NCI-H748 (cell line): ENCODE results near the gene TNC.

Source experiments
- DNase-seq: peaks from one replicate; lab custom pipeline; 2025; ENCODE audit not compliant: unreplicated experiment; lab: John Stamatoyannopoulos, UW

Gene TNC

DNA sequence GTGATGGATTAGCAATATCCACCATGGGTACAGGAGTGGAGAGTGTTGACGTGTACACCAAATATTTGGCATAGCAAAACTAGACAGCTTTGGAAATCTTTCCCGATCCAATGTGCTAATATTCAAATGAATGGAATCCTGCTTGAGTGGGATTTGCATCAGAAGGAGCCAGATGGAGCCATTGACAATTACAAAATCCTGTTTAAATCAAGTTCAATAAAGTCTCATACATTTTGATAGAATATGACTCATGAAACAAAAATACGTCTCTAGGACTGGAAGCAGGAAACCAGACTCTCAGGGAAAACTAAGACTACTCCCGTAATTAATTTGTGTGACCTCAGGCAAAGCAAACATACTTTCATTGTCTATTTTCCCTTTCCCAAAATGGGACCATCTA, 13.0 kb downstream of the TNC start:
- peak; percentile 49 for DNase-seq

DNA sequence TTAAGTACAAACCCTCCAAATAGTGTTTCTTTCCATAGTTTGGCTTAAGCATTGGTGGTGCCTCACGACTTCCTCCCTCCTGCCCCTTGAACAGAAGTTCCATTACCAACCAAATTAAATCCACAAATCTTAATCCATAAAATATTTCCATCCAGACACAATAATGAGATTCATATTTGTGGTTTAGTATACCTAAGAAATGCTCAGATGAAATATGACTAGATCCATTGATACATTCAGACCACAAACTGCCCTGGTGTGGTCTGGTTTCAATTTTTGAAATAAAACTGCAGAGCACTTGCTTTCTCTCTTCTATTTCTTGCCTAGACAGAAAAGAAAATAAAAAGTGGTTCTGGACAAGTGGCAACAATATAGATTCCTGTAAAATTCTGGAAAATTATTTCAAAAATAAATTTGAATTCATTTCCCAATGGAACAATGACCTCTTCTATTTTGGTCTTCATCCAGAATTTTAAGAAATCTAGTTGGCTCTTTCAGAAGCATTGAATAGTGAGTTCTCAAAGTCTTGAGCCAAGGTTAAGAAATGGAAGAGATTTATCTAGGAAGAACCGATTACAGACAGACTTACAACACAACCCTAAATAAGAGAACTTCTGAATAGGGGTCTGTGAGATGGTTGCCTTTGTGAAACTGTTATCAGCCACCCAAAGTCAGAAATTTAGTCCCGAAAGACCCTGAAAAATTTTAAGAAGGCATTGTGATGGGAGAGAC, 14.0 kb downstream of the TNC start:
- no peak for DNase-seq

DNA sequence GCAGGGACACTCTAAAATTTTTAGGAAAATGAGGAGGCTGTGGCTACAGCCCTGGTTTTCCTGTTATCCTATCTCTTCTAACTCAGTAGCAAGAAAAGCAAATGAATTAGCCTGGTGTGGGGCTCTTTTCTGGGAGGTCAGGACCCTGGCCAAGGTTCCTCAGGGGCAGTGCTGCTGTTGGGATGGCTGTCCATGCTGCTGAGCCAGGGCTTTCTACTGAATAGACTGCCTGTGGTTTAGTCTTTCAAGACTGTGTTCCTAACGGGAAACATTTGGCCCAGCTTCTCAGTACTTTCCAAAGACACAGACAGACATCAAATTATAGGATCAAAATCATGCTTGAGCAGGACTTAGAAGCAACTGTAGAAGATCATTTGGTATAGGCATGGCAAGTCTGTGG, 18.1 kb downstream of the TNC start:
- DNase-seq = no peak

DNA sequence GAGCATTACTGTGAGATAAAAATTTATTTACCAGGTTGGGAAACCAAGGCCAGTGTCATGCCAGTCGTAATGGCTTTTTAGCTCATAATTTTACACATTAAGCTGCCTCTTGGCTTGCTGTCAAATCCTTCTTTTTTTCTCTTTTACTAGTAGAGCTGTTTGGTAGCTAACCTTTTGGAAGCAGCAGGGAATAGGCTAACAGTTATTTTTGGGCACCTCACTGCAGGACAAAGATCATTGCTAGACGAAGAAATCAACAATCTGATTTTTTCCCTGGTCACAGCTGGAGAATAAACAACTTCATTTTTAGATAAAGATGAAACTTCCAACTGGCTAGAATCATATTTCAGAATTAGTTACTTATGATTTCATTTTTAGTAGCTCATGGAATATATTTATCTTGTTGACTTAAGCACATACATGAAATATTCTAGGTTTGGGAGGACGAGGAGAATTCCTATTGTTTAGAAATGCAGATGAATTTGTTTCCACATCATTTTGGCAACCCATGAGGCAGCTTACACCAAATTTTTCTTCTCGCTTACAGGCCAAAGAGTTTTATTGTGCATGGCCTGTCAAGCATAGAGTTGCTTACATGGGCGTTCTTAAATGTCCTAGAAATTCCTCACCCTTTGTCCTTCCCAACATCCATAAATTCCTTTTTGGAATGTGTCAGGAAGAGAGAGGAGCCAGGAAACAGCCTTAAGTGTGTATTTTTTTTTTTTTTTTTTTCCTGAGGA, 19.6 kb downstream of the TNC start:
- no peak for DNase-seq

DNA sequence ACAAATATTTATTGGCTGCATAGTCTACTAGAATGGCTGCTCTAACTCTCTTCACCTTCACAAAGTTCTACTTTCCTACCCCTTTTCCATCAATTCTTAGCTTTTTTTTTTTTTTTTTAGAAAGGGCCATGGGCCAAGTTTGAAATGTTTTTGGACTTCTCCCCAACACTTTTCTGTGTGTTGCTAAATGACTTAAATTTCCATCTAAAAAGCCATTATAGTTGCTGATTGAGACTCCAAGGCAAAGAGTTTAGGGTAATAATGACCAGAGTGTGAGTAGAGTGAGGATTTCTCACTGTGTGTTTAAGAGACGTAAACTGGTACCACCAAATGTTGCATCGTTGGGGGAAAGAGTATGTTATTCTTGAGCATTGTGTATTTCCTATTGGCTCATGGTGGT, 24.4 kb downstream of the TNC start:
- DNase-seq = no peak

DNA sequence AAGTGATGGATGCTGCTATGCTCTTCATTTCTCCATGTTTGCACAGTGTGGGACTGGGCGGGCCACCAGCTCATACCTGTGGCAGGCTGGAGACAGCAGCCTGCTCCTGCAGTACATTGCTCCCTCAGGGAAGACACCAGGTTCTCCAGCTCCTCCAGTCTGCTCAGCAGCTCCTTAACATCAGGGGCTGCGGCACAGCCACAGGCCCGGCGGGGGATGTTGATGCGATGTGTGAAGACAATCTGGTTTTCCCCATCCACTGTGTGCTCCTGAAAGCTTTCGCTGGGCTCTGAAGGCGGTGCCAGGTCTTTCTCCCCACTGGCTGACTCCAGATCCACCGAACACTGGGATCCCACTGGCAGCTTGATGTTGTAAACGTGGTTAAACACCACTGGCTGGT, 27.5 kb downstream of the TNC start:
- no peak for DNase-seq

DNA sequence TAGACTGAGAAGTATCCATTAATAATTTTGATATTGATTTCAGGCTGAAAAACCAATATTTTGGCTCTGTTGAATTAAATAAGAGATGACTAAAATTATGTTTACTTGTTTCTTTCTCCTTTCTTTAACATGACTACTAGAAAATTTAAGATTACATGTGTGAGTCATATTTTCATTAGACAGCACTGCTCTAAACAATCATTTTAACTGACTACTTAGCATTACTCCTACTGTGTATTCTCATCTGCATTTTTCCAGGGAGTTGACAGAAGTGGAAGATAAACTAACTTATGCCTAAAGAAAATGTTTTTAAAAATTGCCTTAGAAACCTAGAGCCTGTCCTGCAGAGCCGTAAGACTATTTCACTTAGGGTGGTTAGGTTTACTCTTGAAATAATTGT, 29.1 kb downstream of the TNC start:
- no peak for DNase-seq

DNA sequence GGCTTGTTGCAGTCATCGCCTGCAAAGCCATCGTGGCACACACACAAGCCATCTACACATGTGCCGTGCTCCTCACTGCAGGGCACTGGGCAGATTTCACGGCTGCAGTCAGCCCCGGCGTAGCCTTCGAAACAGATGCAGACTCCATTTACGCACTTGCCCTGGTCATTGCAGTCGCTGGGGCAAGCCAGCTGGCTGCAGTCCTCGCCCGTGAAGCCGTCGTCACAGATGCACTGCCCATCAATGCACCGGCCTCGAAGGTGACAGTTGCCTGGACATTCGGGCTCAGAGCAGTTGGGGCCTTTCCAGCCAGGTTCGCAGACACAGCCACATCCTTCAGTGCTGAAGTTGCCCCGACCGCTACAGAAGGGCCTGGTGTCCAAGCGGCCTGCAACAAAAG, 31.1 kb downstream of the TNC start:
- no peak for DNase-seq

DNA sequence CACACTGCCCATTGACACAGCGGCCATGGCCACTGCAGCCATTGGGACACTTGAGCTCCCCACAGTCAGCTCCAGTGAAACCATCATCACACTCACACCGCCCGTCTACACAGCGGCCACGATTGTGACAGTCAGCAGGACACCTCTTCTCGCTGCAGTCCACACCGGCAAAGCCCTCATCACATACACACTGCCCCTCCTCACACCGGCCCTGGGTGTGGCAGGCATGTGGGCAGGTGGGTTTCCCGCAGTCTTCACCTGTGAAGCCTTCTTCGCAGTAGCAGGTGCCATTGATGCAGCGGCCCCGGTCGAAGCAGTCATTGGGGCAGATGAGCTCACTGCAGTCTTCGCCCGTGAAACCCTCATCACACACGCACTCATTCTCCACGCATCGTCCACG, 31.5 kb downstream of the TNC start:
- DNase-seq = no peak

DNA sequence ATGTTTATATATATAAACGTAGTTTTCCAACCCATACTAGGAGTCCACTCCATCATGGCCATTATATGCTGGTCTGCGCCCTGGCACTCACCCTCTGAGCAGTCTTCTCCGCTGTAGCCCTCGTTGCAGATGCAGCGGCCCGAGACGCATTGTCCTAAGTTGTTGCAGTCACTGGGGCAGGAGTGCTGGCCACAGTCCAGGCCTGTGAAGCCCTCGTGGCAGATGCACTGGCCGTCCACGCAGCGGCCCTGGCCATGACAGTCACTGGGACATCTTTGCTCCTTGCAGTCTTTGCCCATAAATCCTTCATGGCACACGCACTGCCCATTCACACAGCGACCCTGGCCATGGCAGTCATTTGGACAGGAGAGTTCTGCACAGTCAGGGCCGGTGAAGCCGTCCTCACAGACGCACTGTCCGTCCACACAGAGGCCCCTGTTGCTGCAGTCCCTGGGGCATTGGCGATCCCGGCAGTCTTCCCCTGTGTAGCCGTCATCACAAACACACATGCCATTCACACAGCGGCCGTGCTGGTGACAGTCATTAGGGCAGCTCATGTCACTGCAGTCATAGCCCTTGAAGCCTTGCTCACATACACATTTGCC, 32.1 kb downstream of the TNC start:
- DNase-seq = no peak

DNA sequence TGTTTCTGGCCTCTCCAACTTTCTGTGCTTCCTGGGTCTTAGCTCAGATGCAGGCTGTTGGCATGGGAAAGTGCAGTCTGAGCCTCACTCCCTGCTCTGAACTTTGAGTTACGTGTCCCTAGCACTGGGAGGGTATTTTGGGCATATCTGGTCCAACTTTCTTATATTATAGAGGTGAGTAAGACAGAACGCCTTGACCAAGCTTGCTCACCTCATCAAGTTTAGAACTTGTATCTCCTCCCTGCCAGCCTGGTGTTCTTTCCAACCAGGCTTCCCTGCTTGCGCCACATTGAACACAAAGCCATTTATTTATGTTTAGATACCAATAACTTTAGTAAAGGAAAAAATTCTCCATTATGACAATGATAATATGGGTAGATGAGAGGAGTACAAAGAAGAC, 33.2 kb downstream of the TNC start:
- no peak for DNase-seq

DNA sequence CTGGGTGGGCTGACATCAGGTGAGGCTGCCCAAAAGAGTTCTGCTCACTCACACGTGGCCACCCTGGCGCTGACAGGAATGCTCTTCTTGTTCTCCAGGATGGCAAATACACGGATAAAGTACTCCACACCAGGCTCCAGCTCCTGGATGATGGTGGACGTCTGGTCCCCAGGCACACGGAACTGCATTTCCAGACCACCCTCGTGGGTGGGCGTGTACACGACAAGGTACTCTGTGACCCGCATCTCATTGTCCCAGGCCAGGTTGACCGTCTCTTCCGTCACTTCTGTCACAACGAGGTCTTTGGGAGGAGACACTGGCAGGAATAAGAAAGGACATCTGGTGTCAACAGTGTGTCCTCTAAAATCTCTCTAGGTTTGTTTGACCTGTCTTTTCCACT, 33.8 kb downstream of the TNC start:
- no peak for DNase-seq

DNA sequence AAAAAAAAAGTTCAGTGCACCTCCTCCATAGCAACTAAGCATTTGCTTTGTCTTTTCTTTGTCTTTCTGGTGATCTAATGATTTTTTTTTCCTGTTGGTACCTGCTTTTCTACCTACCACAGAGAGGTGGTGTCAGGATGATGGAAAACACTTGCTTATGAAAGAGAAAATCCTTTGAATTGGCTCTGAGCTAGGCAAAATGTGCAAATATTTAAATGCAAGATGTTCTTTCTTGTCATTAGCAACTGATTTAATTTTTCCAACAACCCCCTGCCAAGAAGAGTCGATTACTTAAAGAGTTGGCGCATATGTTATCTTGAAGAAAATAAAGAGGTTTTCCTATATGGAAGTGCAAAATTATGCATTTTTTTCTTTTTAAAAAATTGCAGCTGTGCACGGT, 37.7 kb downstream of the TNC start:
- no peak for DNase-seq

DNA sequence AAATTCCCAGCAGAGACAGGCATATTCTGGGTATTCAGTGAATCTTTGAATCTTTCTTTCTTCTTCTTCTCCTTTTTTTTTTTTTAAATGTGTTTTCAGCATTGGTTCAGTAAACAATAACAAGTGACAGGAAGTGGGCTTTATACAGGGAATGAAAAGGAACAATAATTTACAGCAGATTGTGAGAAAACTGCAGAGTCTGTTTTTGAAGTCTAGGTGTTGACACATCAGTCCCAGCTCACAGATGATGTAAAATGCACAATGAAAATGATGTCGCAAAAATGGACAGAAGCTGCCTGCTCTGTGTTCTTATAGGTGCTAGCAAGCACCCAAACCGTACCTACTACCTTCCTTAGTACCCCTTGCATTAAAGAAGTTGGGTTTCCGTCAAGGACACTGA, 38.8 kb downstream of the TNC start:
- DNase-seq = no peak

DNA sequence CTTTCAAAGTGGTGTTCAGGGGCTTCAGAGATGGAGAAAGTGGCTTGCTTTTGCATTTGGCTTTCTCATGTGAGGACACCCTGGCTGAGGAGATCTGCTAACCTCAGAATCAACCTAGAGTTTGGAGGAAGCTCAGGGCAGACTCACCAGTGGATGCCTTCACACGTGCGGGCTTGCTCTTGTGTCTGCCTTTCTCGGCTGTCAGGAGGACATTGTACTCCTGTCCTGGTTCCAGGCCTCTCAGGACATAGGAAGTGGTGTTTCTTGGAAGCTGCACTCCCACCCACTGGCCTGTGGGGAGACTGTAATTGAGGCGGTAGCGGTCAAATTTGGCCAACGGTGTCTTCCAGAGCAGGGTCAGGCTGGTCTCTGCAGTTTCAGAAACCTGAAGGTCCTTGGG, 44.5 kb downstream of the TNC start:
- no peak for DNase-seq

DNA sequence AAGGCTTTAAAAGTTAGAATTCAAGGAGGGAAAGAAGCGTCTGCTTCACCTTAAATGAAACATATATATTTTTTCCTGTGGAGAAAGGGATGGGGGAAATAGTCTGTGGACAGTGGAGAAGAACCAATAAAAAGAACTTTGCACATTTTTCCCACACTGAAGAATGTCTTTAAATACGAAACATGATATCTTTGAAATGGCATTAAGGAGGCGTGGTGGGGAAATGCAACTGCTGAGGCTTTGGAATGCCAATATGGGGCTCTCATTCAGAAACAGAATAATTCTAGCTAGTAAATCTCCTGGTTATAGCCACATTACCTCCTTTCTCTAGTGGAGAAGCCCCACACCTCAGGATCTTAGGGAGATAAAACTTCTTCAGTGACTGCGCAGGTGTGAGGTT, 46.8 kb downstream of the TNC start:
- DNase-seq = no peak

DNA sequence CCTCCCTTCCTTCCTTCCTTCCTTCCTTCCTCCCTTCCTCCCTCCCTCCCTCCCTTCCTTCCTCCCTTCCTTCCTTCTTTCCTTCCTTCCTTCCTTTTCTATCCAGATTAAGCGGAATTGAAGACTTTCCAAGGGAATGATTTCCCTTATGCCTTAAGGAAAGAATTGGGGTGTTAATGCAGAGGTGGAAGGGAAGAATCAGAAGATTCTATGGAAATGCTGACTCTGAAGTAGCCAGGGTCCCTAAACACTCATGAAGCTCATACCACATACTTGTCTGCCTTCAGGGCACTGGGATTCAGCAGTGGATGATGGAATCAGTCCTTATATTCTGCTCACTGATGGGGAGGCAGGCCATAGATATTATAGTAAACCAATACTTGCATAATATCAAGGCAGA, 48.2 kb downstream of the TNC start:
- no peak for DNase-seq

DNA sequence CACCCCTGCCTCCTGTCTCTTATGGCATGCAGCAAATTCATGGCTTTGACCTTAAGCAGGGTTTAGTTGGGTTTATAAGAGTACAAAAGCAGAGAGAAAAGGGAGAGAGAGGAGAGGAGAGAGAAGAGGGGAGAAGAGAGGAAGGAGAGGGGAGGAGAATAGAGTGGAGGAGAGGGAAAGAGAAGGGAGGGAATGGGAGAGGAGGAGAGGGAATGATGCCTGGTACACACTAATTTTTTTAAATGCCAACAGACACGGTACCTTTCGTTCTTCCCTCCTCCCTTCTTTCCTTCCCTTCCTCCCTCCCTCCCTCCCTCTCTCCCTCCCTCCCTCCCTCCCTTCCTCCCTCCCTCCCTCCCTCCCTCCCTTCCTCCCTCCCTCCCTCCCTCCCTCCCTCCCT, 48.7 kb downstream of the TNC start:
- no peak for DNase-seq

DNA sequence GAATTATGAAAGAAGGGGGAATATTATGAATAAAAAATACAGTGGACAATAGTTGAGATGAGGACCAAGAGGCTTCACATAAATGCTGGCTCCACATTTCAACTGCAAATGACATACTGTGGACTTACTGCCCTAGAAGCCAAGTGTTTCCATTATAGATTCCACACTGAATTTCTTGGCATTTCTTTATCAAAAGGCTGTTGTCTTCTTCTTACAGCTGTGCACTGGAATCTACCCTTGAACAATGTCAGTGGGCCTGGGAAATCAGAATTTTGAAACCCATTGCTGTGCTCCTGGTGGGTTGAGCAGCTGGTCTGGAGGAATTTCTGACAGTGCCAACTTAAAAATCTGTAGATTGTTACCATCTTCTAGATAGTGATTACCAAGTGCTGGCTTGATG, 49.9 kb downstream of the TNC start:
- DNase-seq = no peak

DNA sequence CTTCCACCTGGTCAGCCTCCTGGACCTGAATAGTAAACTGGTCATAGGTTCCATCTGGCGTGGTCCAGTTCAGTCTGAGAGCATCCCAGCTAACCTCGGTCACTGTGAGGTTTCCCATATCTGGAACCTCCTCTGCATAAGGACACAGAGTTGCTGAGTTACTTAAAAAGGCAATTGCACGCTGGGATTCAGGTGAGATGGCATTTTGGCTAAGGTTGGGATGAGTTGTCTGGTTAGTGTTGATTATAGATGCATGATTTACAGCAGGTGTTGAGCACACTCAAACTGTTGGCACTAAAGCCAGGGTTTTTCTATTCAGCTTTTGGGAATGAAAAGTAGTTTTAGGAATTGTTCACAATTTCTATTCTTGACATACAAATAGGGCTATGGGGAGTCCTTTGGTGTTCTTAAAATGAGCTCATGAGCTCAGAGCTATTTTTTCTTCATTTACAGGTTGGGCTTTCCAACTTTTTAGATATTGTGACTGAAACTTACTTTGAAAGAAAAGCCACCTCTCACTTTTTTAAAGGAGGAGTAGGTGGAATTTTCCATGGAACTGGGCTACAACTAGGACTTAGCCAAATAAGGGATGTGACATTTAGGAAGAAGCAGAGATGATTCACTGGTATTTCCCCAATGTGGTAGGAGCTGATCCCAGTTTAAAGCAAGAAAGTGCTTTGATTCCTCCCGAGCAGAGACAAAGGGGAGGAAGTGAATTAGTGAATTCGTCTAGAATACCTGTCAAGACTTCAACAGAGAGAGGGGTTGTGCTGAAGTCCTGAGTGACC, 54.7 kb downstream of the TNC start:
- DNase-seq = no peak

DNA sequence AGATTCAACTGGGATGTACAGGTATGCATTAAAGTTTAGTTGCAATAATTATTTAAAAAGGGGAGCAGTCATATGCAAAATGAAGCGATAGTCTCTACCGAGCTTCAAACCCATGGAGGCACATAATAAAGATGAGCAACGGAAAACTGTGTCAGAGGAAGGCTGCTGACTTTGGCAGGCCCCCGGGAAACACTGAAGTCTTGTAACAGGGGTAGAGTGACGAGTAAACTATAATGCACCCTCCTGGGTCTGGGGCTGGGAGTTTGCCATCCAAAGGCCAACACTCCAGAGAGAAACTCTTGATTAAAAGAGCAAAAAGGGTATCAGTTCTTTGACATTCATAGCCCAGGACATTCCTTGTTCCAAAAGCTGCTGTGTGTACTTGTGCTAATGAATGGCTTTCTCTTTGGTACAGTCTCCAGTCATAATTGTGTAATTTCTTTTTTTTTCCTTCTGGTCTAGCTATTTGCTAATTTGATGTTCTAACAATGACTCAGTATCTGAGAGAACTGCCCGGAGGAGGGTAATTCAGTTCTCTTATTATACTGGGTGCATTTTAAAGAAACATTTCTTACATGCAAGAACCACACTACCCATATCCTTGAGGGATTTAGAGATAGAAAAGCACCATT, 59.2 kb downstream of the TNC start:
- DNase-seq = no peak
